NCI-H460 (cell line): ENCODE results near the gene LHFPL6. TPM values are rescaled to one million over a fixed set of nuclear protein-coding genes. Genes with fewer than 3 reads are reported as not detected.

Source experiments
- DNase-seq: peaks from one replicate; pipeline ENCODE4 v3.0.0-alpha.2; 2016; ENCODE audit warnings: low read depth; ENCODE audit errors: extremely low read depth
- total RNA-seq: library from RNA; depleted of rRNA; stranded (reverse); fragments of >200 nt; shearing (Covaris generic); gene quantifications from 2 replicates; pipeline ENCODE4 v1.2.3, GENCODE V29; 2014

Gene LHFPL6
- total RNA-seq, 1 experiment from 2014 or later, result 19.4 TPM

DNA sequence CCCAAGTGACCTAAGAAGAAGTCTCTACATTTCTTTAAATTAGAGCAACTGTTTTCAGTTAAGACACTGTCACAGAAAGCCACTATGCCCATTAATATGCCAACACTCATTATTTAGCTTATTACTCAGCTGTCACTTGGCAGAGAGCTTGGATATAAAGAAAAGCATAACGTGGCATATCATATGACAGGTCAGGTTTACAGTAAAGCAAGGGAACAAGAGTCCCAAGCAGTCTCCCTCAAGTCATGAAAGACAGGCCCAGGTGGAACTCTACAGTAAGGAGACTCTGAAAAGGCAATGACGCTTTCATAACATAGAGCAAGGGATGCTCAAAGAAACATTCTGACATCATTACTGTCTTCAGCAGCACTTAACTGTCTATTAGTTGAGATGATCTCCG is 6.3 kb downstream of the LHFPL6 start:
- no peak for DNase-seq

DNA sequence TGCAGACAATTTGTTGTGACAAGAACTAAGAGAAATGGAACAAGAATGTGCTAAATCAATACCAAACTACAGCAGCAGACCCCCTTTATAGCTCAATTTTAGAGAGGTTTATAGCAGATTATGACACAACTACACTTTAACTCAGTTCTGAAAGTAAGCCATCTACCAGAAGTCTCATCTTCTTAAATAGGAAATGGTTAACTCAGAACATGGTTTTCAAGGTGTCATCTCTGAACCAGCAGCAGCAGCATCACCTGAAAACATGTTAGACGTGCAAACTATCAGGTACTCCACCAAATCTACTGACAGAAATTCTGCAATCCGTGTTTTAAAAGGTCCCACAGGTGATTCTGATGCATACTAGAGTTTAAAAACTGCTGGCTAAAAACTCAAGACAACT is 6.8 kb downstream of the LHFPL6 start:
- no peak for DNase-seq

DNA sequence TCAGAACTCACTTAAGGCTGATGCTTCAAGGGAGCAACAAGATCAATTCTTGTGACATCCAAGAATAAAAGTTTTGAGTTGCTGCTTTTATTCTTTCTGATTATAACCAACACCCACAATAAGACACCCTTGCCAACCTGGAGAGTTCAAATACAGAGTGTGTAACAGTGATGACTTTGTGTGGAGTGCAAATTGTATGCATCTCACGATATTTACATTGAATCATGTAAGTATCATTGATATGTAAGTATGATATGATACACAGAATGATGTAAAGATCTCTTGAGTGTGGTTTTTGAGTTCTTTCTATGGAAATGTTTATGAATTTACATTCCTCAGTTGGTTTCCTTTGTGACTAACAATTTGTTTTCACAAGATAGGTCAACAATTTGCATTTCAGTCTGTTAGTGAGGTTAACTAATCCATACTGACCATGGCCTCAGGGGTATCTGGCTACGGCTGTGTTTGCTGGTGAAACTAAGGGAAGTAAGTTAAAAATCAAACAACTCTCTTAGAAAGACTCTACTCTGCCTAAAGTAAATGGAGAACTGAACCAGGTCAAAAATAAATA is 12.4 kb downstream of the LHFPL6 start:
- DNase-seq, result no peak

DNA sequence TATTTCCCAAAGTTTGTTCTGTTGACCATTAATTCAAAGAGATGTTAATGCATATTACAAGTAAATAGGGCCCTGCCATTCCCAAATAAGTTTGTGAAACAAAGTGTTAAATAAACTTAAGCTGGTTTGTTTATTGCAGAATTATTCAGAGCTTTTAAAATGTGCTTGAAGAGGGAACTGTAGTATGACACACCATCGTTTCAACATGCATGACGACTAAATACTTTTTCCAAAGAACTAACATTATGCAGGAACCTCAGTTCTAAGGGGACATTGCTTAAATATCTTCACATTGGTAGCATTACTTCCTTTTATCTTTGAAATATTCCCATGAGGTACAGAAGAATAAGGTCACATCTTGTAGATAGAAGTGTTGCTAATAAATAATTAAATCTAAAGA is 14.6 kb downstream of the LHFPL6 start:
- DNase-seq, result no peak

DNA sequence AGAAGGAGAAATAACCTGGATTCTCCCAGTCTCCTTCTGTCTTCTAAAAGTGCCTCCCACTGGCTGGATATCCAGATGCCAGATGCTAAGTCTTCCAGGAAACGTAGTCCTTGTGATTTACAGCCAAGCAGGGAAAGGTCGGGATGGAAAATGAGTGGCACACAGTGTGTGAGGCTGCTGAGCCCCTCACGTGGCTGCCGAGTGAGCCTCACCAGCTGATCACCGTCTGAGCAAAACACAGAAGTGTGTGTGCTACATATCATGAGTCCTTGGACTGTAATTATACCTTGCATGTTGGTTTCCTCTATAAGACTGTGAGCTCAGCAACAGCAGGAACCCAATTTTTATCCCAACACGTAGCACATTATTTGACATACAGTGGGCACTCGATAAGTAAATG is 15.1 kb downstream of the LHFPL6 start:
- DNase-seq, result no peak

DNA sequence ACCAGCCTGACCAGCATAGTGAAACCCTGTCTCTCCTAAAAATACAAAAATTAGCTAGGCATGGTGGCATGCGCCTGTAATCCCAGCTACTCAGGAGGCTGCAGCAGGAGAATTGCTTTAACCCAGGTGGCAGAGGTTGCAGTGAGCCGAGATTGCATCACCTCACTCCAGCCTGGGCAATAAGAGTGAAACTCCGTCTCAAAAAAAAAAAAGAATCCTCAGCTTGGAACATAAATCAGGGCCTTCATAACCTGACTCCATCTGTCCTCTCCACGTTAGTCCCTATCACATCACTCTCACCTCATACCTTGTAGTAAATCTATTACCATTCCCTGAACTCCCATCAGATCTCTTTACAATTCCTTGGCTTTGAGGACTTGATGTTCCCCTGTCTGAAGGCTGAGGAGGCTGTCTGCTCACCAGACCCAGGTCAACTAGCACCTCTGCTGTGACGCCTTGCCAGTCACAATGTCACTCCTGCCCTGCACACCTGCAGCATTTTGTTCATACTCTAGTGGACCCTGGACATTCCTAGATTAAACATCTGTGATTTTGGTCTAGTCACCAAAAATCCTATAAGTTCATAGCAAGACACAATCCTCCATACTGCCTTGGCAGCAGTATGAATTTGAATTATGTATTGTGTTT is 15.9 kb downstream of the LHFPL6 start:
- DNase-seq, result no peak

DNA sequence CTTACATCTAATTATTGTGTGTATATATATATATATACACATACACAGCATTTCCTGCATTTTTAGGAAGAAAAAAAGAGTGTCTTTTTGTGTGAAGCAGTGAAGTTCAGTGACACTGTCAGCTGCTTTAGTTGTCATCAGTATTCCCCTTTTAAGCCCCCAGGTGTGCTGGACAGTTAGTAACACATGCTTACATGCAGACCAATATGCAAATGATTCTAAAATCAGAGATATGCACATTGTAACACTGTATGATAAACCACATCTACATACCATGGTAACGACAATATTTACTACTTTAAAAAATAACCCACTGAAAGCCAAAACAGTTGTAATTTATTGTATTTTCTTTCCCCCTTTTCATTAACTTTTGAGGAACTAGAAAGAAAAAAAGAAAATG is 16.8 kb downstream of the LHFPL6 start:
- no peak for DNase-seq

DNA sequence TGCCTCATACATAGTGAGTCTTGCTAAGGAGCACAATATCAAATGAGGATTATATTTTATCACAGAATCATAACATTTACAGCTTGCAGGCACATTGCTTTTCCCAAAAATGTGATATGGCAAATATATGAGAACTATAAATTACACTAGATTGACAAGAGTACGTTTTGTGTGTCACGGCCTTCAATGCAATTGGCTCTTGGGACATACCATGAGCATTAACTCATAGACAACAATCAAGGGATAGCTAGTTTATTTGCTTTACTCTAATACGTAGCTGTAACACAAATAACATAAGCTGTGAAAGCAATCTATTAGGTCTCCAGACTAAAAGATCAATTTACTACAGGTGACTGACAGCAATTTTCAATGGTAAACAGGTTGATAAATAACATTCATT is 17.8 kb downstream of the LHFPL6 start:
- no peak for DNase-seq

DNA sequence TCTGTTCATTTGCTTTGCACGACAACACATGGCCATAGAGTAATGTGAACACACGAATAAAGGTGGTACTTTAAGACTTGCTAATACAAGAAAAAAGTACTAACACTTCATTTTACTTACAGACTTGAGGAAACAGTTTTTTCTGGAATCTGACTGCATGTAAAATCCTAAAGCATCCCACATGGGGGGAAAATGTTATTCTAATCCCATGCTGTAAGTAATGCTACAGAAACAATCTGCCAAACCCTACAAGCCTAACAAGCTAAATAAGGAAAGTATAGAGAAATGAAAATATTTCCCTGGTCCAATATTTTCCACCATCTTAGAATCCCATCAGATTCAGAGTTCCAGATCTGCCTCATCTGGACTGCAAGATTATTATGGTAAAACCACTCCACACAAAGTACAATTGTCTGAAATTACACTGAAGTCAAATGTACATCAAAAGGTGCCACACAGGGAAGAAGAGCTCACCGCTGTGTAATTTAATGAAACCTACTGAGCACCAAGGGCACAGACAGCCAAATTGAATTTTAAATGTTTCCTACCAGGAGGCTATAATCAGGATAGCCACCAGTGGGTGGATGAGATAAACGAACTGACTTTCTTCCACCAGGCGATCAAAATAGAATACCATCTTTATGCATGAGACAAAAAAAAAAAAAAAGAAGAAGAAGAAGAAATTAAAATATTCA is 22.0 kb downstream of the LHFPL6 start:
- DNase-seq, result no peak

DNA sequence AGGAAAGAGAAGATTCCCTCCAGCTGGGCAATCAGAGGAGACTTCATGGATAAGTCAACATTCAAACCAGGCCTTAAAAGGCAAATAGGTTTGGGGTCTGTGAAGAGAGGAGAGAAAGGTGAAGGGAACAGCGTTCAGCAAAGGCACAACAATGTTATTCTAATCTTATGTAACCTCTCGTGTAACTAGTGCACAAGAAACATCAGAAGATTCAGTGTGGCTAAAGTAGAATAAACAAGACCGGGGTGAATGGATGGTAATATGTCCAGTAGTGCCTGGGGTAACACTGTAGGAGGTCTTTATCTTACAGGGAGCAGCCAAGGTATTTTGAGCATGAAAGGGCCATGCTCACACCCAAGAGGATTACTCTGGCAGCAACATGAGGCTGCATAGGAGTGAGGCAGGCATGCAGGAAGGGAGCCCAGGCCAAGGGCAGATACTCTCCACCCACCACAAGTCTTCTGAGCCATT is 24.1 kb downstream of the LHFPL6 start:
- DNase-seq, result no peak

DNA sequence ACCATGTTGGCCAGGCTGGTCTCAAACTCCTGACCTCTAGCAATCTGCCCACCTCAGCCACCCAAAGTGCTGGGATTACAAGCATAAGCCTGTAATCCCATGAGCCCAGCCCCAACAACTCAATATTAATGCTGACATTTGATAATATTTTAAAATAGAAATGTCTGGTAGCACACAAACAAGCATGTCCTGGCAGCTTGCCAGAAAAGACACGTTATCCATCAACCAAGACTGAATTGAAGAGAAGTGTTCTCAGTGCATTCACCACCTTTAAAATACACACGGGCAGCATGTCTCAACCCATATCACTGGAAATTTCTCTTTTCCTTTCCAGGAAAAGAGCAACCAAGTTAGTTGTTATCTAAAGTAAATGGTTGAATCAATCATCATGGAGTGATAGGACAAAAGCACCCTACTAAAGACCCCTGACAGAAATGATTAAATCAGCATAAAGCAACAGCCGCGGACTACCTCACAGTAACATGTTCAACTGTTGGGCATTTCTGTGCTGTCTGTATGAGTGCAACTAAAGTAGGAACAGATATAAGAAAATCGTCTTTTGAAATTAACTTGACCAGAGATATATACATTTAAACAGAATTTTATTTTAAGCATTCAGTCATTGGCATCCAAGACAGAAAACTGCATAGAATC is 25.0 kb downstream of the LHFPL6 start:
- DNase-seq, result no peak

DNA sequence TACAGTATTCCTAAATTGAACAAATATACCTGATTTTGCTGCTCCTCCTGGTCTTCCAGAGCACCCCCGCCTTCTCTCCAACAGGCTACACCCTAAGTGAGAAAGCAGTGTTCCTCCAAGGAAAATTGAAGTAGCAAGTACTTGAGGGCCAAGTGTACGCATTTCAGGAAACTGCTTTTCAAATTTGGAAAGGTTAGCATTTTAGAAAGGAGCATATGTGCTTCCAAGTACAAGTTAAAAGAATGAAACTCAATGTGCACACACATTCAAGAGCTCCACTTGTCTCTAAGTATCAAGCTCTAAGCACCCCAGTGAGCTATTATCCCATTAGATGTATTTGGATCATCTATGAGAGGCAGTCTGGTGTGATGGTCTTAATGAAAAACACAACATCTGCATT is 25.8 kb downstream of the LHFPL6 start:
- no peak for DNase-seq

DNA sequence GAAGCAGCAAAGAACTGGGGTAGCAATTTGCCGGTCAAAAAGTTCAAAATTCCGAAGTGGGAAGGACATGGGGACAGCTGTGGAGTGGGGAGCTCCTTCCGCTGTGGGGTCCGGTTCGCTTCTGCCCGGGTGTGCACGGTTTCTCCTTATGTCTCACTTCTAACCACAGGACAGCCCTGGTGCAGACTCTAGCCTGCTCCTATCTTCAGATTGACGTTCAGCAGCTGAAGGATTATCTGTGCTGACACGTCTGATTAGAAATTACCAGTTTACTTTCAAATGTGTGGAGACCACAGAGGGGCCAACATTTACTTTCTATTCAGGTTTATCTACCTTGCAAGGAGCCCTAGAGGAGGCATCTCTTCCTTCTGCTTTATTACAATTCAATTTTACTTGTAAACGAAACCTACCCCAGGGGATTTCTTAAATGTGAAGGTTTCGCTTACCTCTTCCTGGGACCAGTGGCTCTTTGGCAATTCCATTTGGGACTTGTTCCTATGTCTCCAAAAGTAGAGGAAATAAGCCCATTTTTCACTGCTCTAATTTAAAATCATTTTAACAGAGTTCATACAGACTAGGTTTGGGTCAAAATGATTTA is 27.3 kb downstream of the LHFPL6 start:
- DNase-seq, result no peak

DNA sequence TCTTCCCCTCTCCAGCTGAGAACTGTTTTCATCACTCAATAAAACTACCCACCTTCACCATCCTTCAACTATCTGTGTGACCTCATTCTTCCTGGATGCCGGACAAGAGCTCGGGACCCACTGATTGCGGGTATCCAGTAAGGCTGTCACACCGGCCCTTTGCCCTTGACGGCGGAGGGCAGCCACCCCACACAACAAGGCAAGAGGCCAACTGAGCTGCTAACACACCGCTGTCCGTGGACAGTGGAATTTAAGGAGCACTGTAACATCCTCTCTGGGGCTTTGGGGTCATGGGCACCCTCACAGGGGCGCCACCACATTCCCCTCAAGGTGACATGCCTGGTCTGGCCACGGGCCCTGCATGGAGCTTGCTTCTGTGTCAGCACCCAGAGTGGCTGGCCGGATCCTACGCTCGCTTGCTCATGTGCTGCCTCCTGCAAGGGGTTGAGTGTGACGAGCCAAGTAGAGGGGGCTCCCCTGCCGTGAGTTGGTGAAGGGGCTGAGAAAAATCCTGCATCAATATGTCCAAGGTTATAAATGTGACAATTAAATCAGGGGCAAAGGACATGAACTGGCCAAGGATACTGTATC is 31.4 kb downstream of the LHFPL6 start:
- no peak for DNase-seq

DNA sequence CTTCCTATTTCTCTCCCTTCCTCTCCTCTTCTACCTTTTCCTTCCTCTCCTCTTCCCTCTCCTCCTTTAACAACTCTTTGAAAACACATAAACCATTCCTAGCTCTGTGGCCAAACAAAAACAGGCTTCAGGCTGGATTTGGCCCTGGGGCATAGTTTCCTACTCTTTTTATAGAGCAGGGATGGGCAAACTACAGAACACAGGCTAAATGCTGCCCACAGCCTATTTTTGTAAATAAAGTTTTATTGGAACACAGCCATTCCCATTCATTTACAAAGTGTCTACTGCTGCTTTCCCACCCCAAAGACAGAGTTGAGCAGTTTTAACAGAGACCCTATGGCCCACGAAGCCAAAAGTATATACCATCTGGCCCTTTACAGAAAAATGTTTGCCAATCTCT is 35.4 kb downstream of the LHFPL6 start:
- DNase-seq, result no peak

DNA sequence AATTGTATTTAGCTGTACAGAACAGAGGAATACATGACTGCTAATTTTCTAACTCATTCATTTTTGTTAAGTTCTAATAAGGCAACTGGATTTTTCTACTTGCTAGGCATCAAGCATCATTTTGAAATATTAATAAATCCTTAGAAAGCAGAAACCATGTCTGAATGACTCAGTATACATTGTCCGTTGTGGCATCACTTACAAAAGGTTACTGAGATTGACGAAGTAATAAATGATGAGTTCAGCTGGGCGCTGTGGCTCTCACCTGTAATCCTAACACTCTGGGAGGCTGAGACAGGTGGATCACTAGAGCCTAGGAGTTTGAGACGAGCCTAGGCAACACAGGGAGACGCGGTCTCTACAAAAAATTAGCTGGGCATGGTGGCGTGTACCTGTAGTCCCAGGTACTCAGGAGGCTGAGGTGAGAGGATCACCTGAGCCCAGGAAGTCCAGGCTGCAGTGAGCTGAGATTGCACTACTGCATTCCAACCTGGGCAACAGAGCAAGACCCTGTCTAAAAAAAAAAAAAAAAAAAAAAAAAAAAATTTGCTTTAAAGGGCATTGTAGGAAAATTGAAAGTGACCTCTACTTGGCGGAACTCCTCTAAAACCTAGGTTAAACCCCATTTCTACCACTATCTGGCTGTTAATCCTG is 36.6 kb downstream of the LHFPL6 start:
- no peak for DNase-seq

DNA sequence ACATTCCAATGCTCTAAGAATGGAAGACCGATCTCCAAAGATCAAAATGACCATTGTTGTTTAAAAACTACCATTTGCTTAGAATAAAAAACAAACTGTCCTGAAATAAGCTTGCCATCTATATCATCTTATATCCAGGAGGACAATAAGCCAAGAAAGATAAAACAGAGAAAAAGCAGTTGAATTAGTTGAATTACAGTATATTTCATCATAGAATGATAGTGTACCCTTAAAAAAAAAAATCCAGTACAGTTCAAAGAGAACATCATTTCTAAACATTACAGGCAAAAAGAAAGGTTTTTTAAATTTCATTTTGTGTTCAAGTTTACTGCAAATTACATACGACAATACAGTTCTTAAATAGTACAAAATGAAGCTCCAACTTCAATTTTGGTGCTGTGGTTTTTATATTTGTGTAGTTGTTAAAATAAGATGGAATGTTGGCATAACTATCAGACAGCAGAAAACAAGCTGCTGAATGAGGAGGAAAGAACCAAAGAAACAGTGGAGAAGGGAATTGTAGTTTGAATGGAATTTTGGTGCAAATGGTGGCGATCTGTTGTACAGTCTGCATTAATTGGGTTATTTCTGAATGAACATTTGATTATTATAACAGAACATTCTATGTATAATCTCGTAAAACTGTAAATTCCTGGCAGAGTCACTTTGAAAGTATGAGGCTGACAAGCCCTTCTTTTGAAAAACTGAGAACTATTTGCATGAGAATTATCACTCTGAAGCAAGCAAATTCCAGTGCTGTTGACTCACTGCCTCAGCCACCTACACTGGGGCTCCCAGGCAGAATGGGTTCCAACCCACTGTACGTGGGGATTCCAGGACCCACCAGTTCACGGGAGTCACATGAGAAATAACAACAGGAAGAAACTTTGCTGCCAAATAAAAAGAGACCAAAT is 37.7 kb downstream of the LHFPL6 start:
- peak; percentile 64 for DNase-seq

DNA sequence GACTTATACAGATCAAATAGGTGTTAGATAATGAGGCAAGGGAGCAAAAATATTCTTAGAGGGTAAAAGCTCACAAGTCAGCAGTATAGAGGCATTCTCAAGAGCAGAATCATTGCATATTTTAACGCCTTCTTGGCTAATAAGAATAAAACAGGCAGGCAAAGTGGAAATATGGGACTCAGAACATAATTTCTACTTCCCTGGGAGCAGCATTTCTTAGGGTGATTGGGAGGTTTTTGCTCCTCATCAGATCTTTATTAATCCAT is 39.6 kb downstream of the LHFPL6 start:
- no peak for DNase-seq

DNA sequence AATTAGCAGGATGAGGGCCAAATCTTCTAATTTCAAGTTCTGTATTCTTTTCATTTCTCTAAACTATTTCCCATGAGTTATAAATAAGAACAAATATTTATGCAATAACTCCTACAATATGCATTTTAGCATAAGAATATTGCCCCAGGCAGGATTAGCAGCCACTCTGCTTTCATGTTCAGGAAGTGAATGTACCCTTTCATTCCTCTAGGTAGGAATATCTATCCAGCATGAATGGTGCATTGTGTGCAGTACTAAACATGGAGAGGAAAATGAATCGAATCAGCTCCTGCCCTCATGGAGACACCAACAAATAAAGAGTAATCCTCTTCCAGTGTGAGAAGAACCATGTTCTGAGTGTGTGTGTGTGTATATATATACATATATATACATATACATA is 41.0 kb downstream of the LHFPL6 start:
- DNase-seq, result no peak

DNA sequence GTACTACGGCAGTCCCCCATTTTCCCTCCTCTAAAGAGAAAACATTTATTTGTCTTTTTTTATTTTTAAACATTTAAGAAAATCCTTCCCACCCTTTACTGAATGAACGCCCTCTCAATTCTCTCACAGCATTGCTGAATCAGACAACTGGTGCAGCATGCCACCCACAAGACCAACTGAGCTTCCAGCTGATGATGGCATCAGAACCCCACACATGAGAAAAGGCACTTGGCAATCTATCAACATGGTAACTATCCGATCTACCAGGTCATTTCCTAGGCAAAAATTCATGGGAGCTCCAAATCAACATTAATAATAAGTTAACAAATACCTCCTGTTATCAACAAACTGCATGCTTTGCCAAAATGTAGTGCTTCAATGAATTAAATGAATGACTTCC is 43.1 kb downstream of the LHFPL6 start:
- DNase-seq, result no peak
